ENCODE data around the gene SSR1. TPM values are rescaled to one million over a fixed set of nuclear protein-coding genes. Genes with fewer than 3 reads are reported as not detected.

The SSR1 gene
- total and polyA plus RNA-seq, 2 donors from 2014 or later = 40.4 to 163 TPM

DNA sequence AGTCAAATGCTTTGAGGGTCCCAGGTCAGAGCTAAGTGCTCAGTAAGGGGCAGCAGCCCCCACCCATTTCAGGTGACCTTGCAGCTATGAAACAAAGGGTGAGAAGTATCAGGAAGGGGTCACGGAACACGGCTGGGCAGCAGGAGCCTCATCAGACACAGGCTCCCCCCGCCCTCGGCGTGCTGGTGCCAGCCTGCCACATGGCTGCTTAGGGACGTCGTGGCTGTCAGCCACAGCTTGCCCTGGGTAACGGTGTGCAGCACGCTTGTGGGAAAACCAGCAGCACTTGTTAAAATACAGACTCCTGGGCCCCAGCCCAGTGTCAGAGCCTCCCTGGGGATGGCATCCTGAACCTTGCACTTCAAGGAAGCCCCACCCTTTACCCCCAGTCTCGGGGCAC lies 39.3 kb downstream of the SSR1 start:
- TF ChIP-seq, protein P1, sequence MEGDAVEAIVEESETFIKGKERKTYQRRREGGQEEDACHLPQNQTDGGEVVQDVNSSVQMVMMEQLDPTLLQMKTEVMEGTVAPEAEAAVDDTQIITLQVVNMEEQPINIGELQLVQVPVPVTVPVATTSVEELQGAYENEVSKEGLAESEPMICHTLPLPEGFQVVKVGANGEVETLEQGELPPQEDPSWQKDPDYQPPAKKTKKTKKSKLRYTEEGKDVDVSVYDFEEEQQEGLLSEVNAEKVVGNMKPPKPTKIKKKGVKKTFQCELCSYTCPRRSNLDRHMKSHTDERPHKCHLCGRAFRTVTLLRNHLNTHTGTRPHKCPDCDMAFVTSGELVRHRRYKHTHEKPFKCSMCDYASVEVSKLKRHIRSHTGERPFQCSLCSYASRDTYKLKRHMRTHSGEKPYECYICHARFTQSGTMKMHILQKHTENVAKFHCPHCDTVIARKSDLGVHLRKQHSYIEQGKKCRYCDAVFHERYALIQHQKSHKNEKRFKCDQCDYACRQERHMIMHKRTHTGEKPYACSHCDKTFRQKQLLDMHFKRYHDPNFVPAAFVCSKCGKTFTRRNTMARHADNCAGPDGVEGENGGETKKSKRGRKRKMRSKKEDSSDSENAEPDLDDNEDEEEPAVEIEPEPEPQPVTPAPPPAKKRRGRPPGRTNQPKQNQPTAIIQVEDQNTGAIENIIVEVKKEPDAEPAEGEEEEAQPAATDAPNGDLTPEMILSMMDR (IDR thresholded peaks at IDR 0.05; ENCODE audit: borderline replicate concordance, extremely low read depth, insufficient read depth) = no peak
- no peak overlapping the region for H3K9ac ChIP-seq (ENCODE audit: low read length in 3 of 3)
- FAIRE-seq = no peak
- H3K27ac ChIP-seq (ENCODE audit: low read depth in 2 of 2, low read length in 2 of 2) = no peak overlapping the region
- no peak overlapping the region for H3K4me3 ChIP-seq (ENCODE audit: low read length in 3 of 3)
- peak in 2 of 5 donors; percentile 34 to 48 for DNase-seq
- no peaks in the 10 kb centered on the region for H3K9me3 ChIP-seq (ENCODE audit: control insufficient read depth in 2 of 3, insufficient read depth in 1 of 3, low read length in 3 of 3)
- H3K27me3 ChIP-seq (ENCODE audit: control insufficient read depth, insufficient read depth, low read length) = no peaks in the 10 kb centered on the region
- H3K4me1 ChIP-seq (ENCODE audit: control insufficient read depth in 2 of 3, insufficient read depth in 2 of 3, low read depth in 1 of 3, low read length in 3 of 3) = no peaks in the 10 kb centered on the region
- intact Hi-C loops (cut with DNase I) = no loop called here
- H3K36me3 ChIP-seq (ENCODE audit: control insufficient read depth in 2 of 3, insufficient read depth in 3 of 3, low read length in 3 of 3) = no peaks in the 10 kb centered on the region

DNA sequence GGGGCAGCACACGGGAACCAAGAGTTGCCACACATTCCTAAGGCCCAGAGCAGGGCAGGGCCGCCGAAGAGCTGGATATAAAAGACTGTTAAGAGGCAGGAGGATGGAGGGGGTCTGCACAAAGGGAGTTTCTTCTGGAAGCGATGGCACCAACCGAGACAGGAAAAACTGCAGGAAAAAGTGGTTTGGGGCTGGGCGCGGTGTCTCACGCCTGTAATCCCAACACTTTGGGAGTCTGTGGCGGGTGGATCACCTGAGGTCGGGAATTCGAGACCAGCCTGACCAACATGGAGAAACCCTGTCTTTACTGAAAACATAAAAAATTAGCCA lies 41.8 kb downstream of the SSR1 start:
- no peaks in the 10 kb centered on the region for H3K27me3 ChIP-seq (ENCODE audit: control insufficient read depth, insufficient read depth, low read length)
- H3K36me3 ChIP-seq (ENCODE audit: control insufficient read depth in 2 of 3, insufficient read depth in 3 of 3, low read length in 3 of 3) = no peaks in the 10 kb centered on the region
- DNase-seq (peak in 1 of 5 donors; percentile 15), FAIRE-seq (no peak)
- intact Hi-C loops (cut with DNase I) = no loop called here
- H3K9me3 ChIP-seq (ENCODE audit: control insufficient read depth in 2 of 3, insufficient read depth in 1 of 3, low read length in 3 of 3) = no peaks in the 10 kb centered on the region
- no peak overlapping the region for H3K27ac ChIP-seq (ENCODE audit: low read depth in 2 of 2, low read length in 2 of 2)
- no peak overlapping the region for H3K4me3 ChIP-seq (ENCODE audit: low read length in 3 of 3)
- H3K4me1 ChIP-seq (ENCODE audit: control insufficient read depth in 2 of 3, insufficient read depth in 2 of 3, low read depth in 1 of 3, low read length in 3 of 3) = no peaks in the 10 kb centered on the region
- H3K9ac ChIP-seq (ENCODE audit: low read length in 3 of 3) = no peak overlapping the region
- TF ChIP-seq, protein P1 (IDR thresholded peaks at IDR 0.05; ENCODE audit: borderline replicate concordance, extremely low read depth, insufficient read depth) = no peak

DNA sequence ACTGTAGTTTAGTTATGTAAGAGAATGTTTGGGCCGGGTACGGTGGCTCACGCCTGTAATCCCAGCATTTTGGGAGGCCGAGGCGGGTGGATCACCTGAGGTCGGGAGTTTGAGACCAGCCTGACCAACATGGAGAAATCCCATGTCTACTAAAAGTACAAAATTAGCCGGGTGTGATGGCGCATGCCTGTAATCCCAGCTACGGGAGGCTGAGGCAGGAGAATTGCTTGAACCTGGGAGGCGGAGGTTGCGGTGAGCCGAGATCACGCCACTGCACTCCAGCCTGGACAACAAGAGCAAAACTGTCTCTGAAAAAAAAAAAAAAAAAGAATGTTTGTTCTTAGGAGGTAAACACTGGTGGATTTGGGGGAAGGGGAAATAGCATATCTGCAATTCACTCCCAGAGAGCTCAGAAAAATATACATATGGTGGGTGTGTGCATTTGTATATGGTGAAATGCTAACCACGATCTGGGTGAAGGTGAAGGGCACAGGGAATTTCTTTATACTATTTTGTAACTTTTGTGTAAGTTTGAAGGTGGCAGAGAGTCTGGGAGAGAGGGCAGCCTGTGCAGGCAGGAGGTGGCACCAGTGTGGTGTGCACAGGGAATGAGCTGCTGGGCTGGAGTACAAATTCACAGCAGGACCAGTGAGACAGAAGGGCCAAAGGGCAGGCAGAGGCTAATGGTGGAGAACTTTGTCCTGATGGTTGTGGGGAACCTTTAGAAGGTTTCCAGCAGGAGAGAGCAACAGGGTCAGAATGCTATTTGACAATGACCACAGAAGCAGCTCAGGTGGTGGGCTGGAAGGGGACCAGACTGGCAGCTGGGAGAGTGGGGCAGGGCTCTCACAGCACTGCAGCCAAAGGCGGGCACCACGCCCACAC lies 42.4 kb downstream of the SSR1 start:
- Histone ChIP-seq H3K27ac (ENCODE audit: low read depth in 2 of 2, low read length in 2 of 2) (no peak overlapping the region), H3K9ac (ENCODE audit: low read length in 3 of 3) (no peak overlapping the region), H3K27me3 (ENCODE audit: control insufficient read depth, insufficient read depth, low read length) (no peaks in the 10 kb centered on the region), H3K4me1 (ENCODE audit: control insufficient read depth in 2 of 3, insufficient read depth in 2 of 3, low read depth in 1 of 3, low read length in 3 of 3) (no peaks in the 10 kb centered on the region), H3K36me3 (ENCODE audit: control insufficient read depth in 2 of 3, insufficient read depth in 3 of 3, low read length in 3 of 3) (no peaks in the 10 kb centered on the region), H3K4me3 (ENCODE audit: low read length in 3 of 3) (no peak overlapping the region), H3K9me3 (ENCODE audit: control insufficient read depth in 2 of 3, insufficient read depth in 1 of 3, low read length in 3 of 3) (no peaks in the 10 kb centered on the region)
- TF ChIP-seq, protein P1 (IDR thresholded peaks at IDR 0.05; ENCODE audit: borderline replicate concordance, extremely low read depth, insufficient read depth) = no peak
- DNase-seq = peak in 2 of 5 donors; percentile 19 to 64
- intact Hi-C loops (cut with DNase I) = no loop called here
- FAIRE-seq = no peak

All from kidney (tissue), 14 donors.